OCI-LY3 (cell line): ENCODE results near the gene PCDHA3.
"Not testable (repeated sequence)": the region's sequence is repeated elsewhere in the genome, so short reads cannot be mapped to it uniquely, and the experiment has no call there.

Experiments used
- H2AFZ ChIP-seq: fragments of 200-600, 300-600 bp; shearing (Covaris generic); 2 replicates; pipeline ENCODE4 v1.6.0; 2014; ENCODE audit warnings: antibody characterized with exemption, low read depth, low read length
- H3K27ac ChIP-seq: fragments of 200-600, 300-600 bp; sonication (generic); 2 replicates; pipeline ENCODE4 v1.5.1; 2014; ENCODE audit warnings: mild to moderate bottlenecking, low read length, moderate library complexity, mixed read lengths
- H3K27me3 ChIP-seq: fragments of 200-600, 300-600 bp; sonication (generic); 2 replicates; pipeline ENCODE4 v1.6.1; 2014; ENCODE audit warnings: low read depth, low read length, mixed read lengths
- H3K36me3 ChIP-seq: fragments of 200-600, 300-600 bp; sonication (generic); replicated peaks from 2 replicates; pipeline ENCODE3; 2014; ENCODE audit warnings: low read depth, low read length, mixed read lengths
- H3K4me1 ChIP-seq: fragments of 300-600, 200-600 bp; sonication (generic); 2 replicates; pipeline ENCODE4 v1.6.1; 2014; ENCODE audit warnings: low read length, mixed read lengths
- H3K4me2 ChIP-seq: fragments of 200-600, 300-600 bp; sonication (generic); 2 replicates; pipeline ENCODE4 v1.6.1; 2014; ENCODE audit warnings: low read length, mixed read lengths
- H3K4me3 ChIP-seq: fragments of 300-600, 200-600 bp; sonication (generic); 2 replicates; pipeline ENCODE4 v1.5.1; 2014; ENCODE audit warnings: antibody characterized with exemption, mild to moderate bottlenecking, low read length, moderate library complexity
- H3K79me2 ChIP-seq: fragments of 300-600, 200-600 bp; shearing (Covaris generic); 2 replicates; pipeline ENCODE4 v1.6.1; 2014; ENCODE audit warnings: mild to moderate bottlenecking, low read length, mixed read lengths
- H3K9ac ChIP-seq: fragments of 300-600, 200-600 bp; shearing (Covaris generic); 2 replicates; pipeline ENCODE4 v1.6.0; 2014; ENCODE audit warnings: mild to moderate bottlenecking, low read length, moderate library complexity
- H3K9me3 ChIP-seq: fragments of 200-600, 300-600 bp; shearing (Covaris generic); 2 replicates; pipeline ENCODE4 v1.6.1; 2014; ENCODE audit warnings: low read length, mixed read lengths; ENCODE audit not compliant: insufficient read depth
- H4K20me1 ChIP-seq: fragments of 200-600, 300-600 bp; sonication (generic); 2 replicates; pipeline ENCODE4 v1.6.1; 2016; ENCODE audit warnings: low read length, mixed read lengths; ENCODE audit not compliant: insufficient read depth
- EZH2phosphoT487 ChIP-seq: fragments of 200-600 bp; shearing (Covaris generic); IDR thresholded peaks from 2 replicates; pipeline ENCODE4 v1.6.1; 2018; ENCODE audit warnings: antibody characterized with exemption, mixed run types, low read depth
- TF ChIP-seq, protein P1 (sequence below): fragments of 200-600, 300-600 bp; sonication (generic); IDR thresholded peaks from 2 replicates; pipeline ENCODE4 v1.5.1; 2014; ENCODE audit warnings: antibody characterized with exemption, low read length, low read depth

The PCDHA3 gene

DNA sequence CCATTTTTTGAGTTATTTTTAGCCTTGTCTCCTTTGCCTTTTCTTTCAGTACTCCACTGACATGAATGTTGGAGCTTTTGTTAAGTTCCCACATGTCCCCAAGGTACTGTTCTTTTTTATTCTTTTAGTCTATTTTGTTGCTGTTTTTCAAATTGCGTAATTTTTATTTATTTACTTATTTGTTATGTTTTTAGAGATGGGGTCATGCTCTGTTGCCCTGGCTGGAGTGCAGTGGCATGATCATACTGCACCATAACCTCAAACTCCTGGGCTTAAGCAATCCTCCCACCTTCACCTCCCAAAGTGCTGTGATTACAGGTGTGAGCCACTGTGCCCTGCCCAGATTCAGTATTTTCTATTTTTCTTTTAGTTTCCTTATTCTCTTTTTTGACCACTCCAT is 20.3 kb upstream of the PCDHA3 start:
- TF ChIP-seq, protein P1, sequence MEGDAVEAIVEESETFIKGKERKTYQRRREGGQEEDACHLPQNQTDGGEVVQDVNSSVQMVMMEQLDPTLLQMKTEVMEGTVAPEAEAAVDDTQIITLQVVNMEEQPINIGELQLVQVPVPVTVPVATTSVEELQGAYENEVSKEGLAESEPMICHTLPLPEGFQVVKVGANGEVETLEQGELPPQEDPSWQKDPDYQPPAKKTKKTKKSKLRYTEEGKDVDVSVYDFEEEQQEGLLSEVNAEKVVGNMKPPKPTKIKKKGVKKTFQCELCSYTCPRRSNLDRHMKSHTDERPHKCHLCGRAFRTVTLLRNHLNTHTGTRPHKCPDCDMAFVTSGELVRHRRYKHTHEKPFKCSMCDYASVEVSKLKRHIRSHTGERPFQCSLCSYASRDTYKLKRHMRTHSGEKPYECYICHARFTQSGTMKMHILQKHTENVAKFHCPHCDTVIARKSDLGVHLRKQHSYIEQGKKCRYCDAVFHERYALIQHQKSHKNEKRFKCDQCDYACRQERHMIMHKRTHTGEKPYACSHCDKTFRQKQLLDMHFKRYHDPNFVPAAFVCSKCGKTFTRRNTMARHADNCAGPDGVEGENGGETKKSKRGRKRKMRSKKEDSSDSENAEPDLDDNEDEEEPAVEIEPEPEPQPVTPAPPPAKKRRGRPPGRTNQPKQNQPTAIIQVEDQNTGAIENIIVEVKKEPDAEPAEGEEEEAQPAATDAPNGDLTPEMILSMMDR: no peak
- no peak for TF ChIP-seq EZH2phosphoT487
- H3K4me2 ChIP-seq: no peak overlapping the region
- H2AFZ ChIP-seq: no peak overlapping the region
- no peaks in the 10 kb centered on the region for H3K79me2 ChIP-seq
- no peaks in the 10 kb centered on the region for H4K20me1 ChIP-seq
- no peaks in the 10 kb centered on the region for H3K36me3 ChIP-seq
- H3K27me3 ChIP-seq: no peaks in the 10 kb centered on the region
- H3K4me3 ChIP-seq: no peak overlapping the region
- H3K4me1 ChIP-seq: no peaks in the 10 kb centered on the region
- H3K9ac ChIP-seq: no peak overlapping the region
- H3K9me3 ChIP-seq: no peaks in the 10 kb centered on the region
- no peak overlapping the region for H3K27ac ChIP-seq

GRCh38 chr5:140785905-140786686 is 14.8 kb upstream of the PCDHA3 start, which contains the start of gene PCDHA1:
Gene PCDHA1 (plus strand): TSS chr5:140786140.
- no peak within 1 kb of the TSS for H3K27ac ChIP-seq
- H3K27me3 ChIP-seq: no peaks in the 10 kb centered on the region
- no peaks in the 10 kb centered on the region for H4K20me1 ChIP-seq
- H3K9me3 ChIP-seq: no peaks in the 10 kb centered on the region
- H3K4me1 ChIP-seq: no peaks in the 10 kb centered on the region
- H3K9ac ChIP-seq: no peak within 1 kb of the TSS
- no peak within 1 kb of the TSS for H3K4me2 ChIP-seq
- no peaks in the 10 kb centered on the region for H3K36me3 ChIP-seq
- no peaks in the 10 kb centered on the region for H3K79me2 ChIP-seq
- no peak within 1 kb of the TSS; the same call in 1 of the 2 replicates for H2AFZ ChIP-seq
- TF ChIP-seq EZH2phosphoT487: no peak
- TF ChIP-seq, protein P1: peak; percentile 42
- H3K4me3 ChIP-seq: no peak within 1 kb of the TSS

- not testable (repeated sequence) for H2AFZ ChIP-seq, H3K27me3 ChIP-seq, H3K4me3 ChIP-seq, H3K36me3 ChIP-seq, H3K27ac ChIP-seq, H3K9ac ChIP-seq, H3K79me2 ChIP-seq, H3K4me1 ChIP-seq, H3K9me3 ChIP-seq, H3K4me2 ChIP-seq, H4K20me1 ChIP-seq
These were observed 13.4 kb upstream of the PCDHA3 start for GRCh38 chr5:140787422-140787821.

DNA sequence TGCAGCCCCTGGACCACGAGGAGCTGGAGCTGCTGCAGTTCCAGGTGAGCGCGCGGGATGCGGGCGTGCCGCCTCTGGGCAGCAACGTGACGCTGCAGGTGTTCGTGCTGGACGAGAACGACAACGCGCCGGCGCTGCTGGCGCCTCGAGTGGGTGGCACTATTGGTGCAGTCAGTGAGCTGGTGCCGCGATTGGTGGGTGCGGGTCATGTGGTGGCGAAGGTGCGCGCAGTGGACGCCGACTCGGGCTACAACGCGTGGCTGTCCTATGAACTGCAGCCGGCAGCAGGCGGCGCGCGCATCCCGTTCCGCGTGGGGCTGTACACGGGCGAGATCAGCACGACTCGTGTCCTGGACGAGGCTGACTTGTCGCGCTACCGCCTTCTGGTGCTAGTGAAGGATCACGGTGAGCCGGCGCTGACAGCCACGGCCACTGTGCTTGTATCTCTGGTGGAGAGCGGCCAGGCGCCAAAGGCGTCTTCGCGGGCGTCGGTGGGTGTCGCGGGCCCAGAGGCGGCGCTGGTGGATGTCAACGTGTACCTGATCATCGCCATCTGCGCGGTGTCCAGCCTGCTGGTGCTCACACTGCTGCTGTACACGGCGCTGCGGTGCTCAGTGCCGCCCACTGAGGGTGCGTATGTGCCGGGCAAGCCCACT is 12.9 kb upstream of the PCDHA3 start:
- not testable (repeated sequence) for H2AFZ ChIP-seq, H3K27ac ChIP-seq, H3K4me3 ChIP-seq, H3K4me1 ChIP-seq, H3K4me2 ChIP-seq, H3K9me3 ChIP-seq, H3K9ac ChIP-seq, H3K36me3 ChIP-seq, H3K79me2 ChIP-seq, H3K27me3 ChIP-seq, H4K20me1 ChIP-seq

GRCh38 chr5:140791089-140791488 is 9.8 kb upstream of the PCDHA3 start:
- Histone ChIP-seq H3K9me3 (no peaks in the 10 kb centered on the region), H3K27me3 (no peaks in the 10 kb centered on the region)
- TF ChIP-seq EZH2phosphoT487: no peak
- TF ChIP-seq, protein P1: no peak

More at GRCh38 chr5:140791089-140791488, 9.8 kb upstream of the PCDHA3 start:
- H3K79me2 ChIP-seq: no peaks in the 10 kb centered on the region
- no peak overlapping the region for H3K4me2 ChIP-seq
- H4K20me1 ChIP-seq: no peaks in the 10 kb centered on the region
- no peak overlapping the region for H3K9ac ChIP-seq
- no peak overlapping the region for H3K4me3 ChIP-seq
- no peak overlapping the region for H3K27ac ChIP-seq
- no peak overlapping the region for H2AFZ ChIP-seq
- no peaks in the 10 kb centered on the region for H3K36me3 ChIP-seq
- no peaks in the 10 kb centered on the region for H3K4me1 ChIP-seq
